K562 (cell line): ENCODE data around the gene ITPKB. TPM values are rescaled to one million over a fixed set of nuclear protein-coding genes. Genes with fewer than 3 reads are reported as not detected.

Experiments used
- ATAC-seq: fragments of 200-7000 bp; cut with Tn5 transposase; 3 replicates; pipeline ENCODE4 v1.9.1; 2020; ENCODE audit warnings: moderate library complexity
- BruUV-seq: library from RNA; stranded (reverse); fragments of 400-500 nt; replicated peaks from 2 replicates; lab custom pipeline; 2021; lab: Mats Ljungman, UMichigan
- CTCF ChIA-PET: fragments of 300-600 bp; formaldehyde crosslinking; extraction: SDS; loops from one replicate; lab custom pipeline; 2021; ENCODE audit warnings: low intra/inter-chr PET ratio; lab: Yijun Ruan, JAX
- POLR2A ChIA-PET: fragments of 300-600, 350-650 bp; sonication (Branson Sonifier 250); formaldehyde crosslinking; extraction: SDS; loops from one replicate; lab custom pipeline; 2021; ENCODE audit warnings: antibody characterized with exemption, inconsistent platforms; lab: Yijun Ruan, JAX
- DNase-seq, 4 experiments: peaks; one replicate each; pipeline versions ENCODE4 v3.0.0 to v3.0.0-alpha.2; 2011 to 2018; ENCODE audit warnings: low spot score in 3 of 4, mixed read lengths in 3 of 4; ENCODE audit errors: extremely low read depth in 1 of 4
- FAIRE-seq: peaks from 2 replicates; lab custom pipeline; 2011; peaks lifted over from hg19 to GRCh38; lab: Jason Lieb, UNC
- H2AFZ ChIP-seq: 2 replicates; pipeline ENCODE4 v1.6.0; 2011; ENCODE audit warnings: low read depth, low read length, control low read depth, inconsistent platforms
- H3K27ac ChIP-seq: fragments of 200-600 bp; 3 replicates; pipeline ENCODE4 v1.8.0; 2011; ENCODE audit warnings: low read depth, mild to moderate bottlenecking, control low read depth, inconsistent platforms, low read length, moderate library complexity, mixed read lengths; ENCODE audit errors: extremely low read depth
- H3K27me3 ChIP-seq, 2 experiments: fragments of 300-600 bp in 1 of 2; 2 replicates in 1 of 2; 3 replicates in 1 of 2; pipeline versions ENCODE4 v1.6.0 to v1.8.0; 2011; ENCODE audit warnings: inconsistent platforms in 2 of 2, low read length in 2 of 2, mild to moderate bottlenecking in 1 of 2, mixed read lengths in 1 of 2, moderate library complexity in 1 of 2; ENCODE audit not compliant: control insufficient read depth in 2 of 2, insufficient read depth in 2 of 2
- H3K36me3 ChIP-seq: fragments of 300-600 bp; 3 replicates; pipeline ENCODE4 v1.8.0; 2011; ENCODE audit warnings: mild to moderate bottlenecking, low read length, inconsistent platforms; ENCODE audit not compliant: control insufficient read depth, insufficient read depth
- H3K4me1 ChIP-seq, 2 experiments: fragments of 200-600 bp in 1 of 2; replicated peaks in 1 of 2; 2 replicates in 1 of 2; 3 replicates in 1 of 2; pipeline versions ENCODE4 v1.5.1 to v1.8.0; 2011; ENCODE audit warnings: inconsistent platforms in 2 of 2, low read length in 2 of 2, mild to moderate bottlenecking in 1 of 2, mixed read lengths in 1 of 2, moderate library complexity in 1 of 2; ENCODE audit not compliant: control insufficient read depth in 2 of 2, insufficient read depth in 2 of 2
- H3K4me2 ChIP-seq: 2 replicates; pipeline ENCODE4 v1.6.1; 2011; ENCODE audit warnings: low read length, control low read depth, inconsistent platforms, mixed read lengths; ENCODE audit not compliant: insufficient read depth
- H3K4me3 ChIP-seq: fragments of 200-600 bp; sonication (generic), shearing (Covaris generic); 2 replicates; pipeline ENCODE4 v1.5.1; 2016; ENCODE audit warnings: control low read depth, inconsistent platforms
- H3K79me2 ChIP-seq: fragments of 200-600 bp; 3 replicates; pipeline ENCODE4 v1.8.0; 2011; ENCODE audit warnings: low read length, inconsistent platforms; ENCODE audit not compliant: control insufficient read depth, insufficient read depth
- H3K9ac ChIP-seq, 2 experiments: 2 replicates each; pipeline versions ENCODE4 v1.6.0 to v1.6.1; 2011; ENCODE audit warnings: low read depth in 2 of 2, low read length in 2 of 2, control low read depth in 1 of 2, inconsistent platforms in 1 of 2, mild to moderate bottlenecking in 1 of 2, mixed read lengths in 1 of 2; ENCODE audit not compliant: insufficient read depth in 1 of 2
- H3K9me1 ChIP-seq: one replicate; pipeline ENCODE4 v1.6.0; 2011; ENCODE audit warnings: inconsistent platforms, mild to moderate bottlenecking, low read length, moderate library complexity; ENCODE audit not compliant: control insufficient read depth, insufficient read depth
- H3K9me3 ChIP-seq: replicated peaks from 2 replicates; pipeline ENCODE4 v1.5.1; 2011; ENCODE audit warnings: low read depth, low read length, inconsistent platforms; ENCODE audit not compliant: control insufficient read depth, insufficient read depth
- H4K20me1 ChIP-seq: replicated peaks from 2 replicates; pipeline ENCODE4 v1.6.1; 2011; ENCODE audit warnings: low read length, inconsistent platforms, mixed read lengths; ENCODE audit not compliant: control insufficient read depth, insufficient read depth
- E2F8 ChIP-seq: fragments of 450-650 bp; IDR thresholded peaks from 2 replicates; pipeline ENCODE4 v1.7.1; 2018; ENCODE audit warnings: mild to moderate bottlenecking, low read depth; ENCODE audit not compliant: partially characterized antibody
- GTF2A2 ChIP-seq: IDR thresholded peaks from 2 replicates; pipeline ENCODE4 v1.6.1; 2016; ENCODE audit warnings: mild to moderate bottlenecking, missing genetic modification characterization, missing compliant biosample characterization
- PTTG1 ChIP-seq: fragments of 450-650 bp; IDR thresholded peaks from 2 replicates; pipeline ENCODE4 v1.6.1; 2016; ENCODE audit warnings: low read depth, mild to moderate bottlenecking, missing genetic modification characterization, missing compliant biosample characterization
- WGBS: fragments of 100-300 bp; shearing (Covaris generic); methylation state at CpG from one replicate; pipeline ENCODE4 v1.1.6; 2016; ENCODE audit warnings: low coverage, mixed read lengths; ENCODE audit not compliant: insufficient coverage; ENCODE audit errors: missing lambda C conversion rate; 5-methylcytosine and 5-hydroxymethylcytosine counted together
- in situ Hi-C: fragments of 300-500 bp; cut with MboI; formaldehyde crosslinking; loops from 4 replicates; pipeline ENCODE4 v1.15.0; 2018; ENCODE audit warnings: inconsistent platforms, mixed read lengths
- intact Hi-C: fragments of 100-400 bp; cut with micrococcal nuclease; formaldehyde crosslinking; loops from 2 replicates; pipeline ENCODE4 v1.14.2; 2022
- polyA plus RNA-seq, 8 experiments: library from polyadenylated mRNA; depleted of rRNA in 4 of 8; stranded (reverse) in 5 of 8; unstranded in 3 of 8; fragments of >200 nt; fragmentation: Nextera tagmentation in 2 of 8; fragmentation: Illumina TruSeq in 1 of 8; extraction: Ambion mirVana in 2 of 8; extraction: Trizol in 1 of 8; gene quantifications; 2 replicates each; pipeline versions ENCODE4 v1.2.1 to v1.2.3, GENCODE V29; 2011 to 2014; ENCODE audit warnings: inconsistent platforms in 1 of 8, missing spikeins in 1 of 8
- total RNA-seq, 7 experiments: library from RNA; depleted of rRNA in 6 of 7; stranded (reverse); fragments of >200 nt in 6 of 7; fragmentation: Illumina TruSeq in 2 of 7; extraction: Trizol in 2 of 7; gene quantifications; 2 replicates each; pipeline versions ENCODE4 v1.2.1 to v1.2.3, GENCODE V29; 2011 to 2021; ENCODE audit warnings: low replicate concordance in 1 of 7
- TF ChIP-seq, protein P1 (sequence below), 2 experiments: fragments of 450-650 bp in 1 of 2; sonication (generic) in 1 of 2; formaldehyde crosslinking in 1 of 2; IDR thresholded peaks; 2 replicates each; pipeline versions ENCODE4 v1.7.1 to v1.9.0; 2016 to 2022; ENCODE audit warnings: inconsistent platforms in 1 of 2, mild to moderate bottlenecking in 1 of 2, missing genetic modification reagents in 1 of 2

The ITPKB gene
- total and polyA plus RNA-seq, 9 of the 15 experiments (the other 6 are each of a cell fraction or from before 2014, with no cell fraction given) = 0.01 to 0.22 TPM; not detected in 7

DNA sequence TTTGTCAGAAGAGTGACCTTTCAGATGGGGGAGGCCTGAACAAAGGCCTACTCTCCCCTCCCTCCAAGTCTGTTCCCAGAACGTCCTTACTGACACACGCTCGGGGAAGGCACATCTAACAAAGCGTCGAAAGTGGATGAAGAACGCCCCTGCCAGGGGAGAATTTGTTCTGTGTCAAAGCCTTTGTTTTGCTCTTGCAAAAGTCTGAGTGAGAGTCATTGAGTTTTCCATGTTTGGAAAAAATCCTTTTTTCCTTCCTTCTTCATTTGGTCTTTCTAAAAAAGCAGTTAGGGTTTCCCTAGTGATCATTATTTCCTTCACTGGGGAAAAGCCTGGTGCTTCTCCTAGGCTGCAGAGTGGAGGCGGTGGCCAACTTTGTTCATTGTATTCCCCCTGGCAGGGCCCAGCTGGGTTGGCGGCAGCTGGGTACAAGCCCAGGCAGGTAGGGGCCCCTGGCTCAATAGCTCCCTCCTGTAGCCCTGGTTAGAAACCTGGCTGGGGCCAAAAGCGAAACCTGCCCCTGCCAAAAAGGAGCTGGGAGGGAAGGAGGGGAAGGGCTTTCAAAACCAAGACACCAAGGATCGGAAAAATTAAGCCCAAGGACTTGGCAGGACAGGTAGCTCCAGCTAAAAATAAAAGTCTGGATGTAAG is 81.1 kb downstream of the ITPKB start:
- ATAC-seq (no peak), FAIRE-seq (no peak), DNase-seq (no peak)
- in situ Hi-C loops (no loop called here), intact Hi-C loops (no loop called here)
- Histone ChIP-seq H3K4me3 (no peak overlapping the region), H3K79me2 (no peaks in the 10 kb centered on the region), H3K4me1 (no peaks in the 10 kb centered on the region; a peak in 1 of 5 replicates), H2AFZ (no peak overlapping the region), H3K27ac (no peak overlapping the region), H3K36me3 (no peaks in the 10 kb centered on the region), H3K9me1 (no peaks in the 10 kb centered on the region), H3K4me2 (no peak overlapping the region), H4K20me1 (peaks cover 19% of the 10 kb centered on the region), H3K9ac (0 out of 4 replicates have a peak overlapping the region, but pooled peaks of 1 of the 2 experiments have one; percentile 30), H3K9me3 (no peaks in the 10 kb centered on the region), H3K27me3 (peaks cover 55 to 80% of the 10 kb centered on the region in 2 experiments)
- ChIA-PET POLR2A (interaction anchor here (0.8 kb wide), 1 partner anchor 46 kb away, joined by 3 read pairs; no protein-coding TSS in a partner anchor), CTCF (interaction anchor here (0.6 kb wide), 1 partner anchor 9 kb away, joined by 3 read pairs; no protein-coding TSS in a partner anchor)
- BruUV-seq = no TSS peak
- TF ChIP-seq, protein P1, sequence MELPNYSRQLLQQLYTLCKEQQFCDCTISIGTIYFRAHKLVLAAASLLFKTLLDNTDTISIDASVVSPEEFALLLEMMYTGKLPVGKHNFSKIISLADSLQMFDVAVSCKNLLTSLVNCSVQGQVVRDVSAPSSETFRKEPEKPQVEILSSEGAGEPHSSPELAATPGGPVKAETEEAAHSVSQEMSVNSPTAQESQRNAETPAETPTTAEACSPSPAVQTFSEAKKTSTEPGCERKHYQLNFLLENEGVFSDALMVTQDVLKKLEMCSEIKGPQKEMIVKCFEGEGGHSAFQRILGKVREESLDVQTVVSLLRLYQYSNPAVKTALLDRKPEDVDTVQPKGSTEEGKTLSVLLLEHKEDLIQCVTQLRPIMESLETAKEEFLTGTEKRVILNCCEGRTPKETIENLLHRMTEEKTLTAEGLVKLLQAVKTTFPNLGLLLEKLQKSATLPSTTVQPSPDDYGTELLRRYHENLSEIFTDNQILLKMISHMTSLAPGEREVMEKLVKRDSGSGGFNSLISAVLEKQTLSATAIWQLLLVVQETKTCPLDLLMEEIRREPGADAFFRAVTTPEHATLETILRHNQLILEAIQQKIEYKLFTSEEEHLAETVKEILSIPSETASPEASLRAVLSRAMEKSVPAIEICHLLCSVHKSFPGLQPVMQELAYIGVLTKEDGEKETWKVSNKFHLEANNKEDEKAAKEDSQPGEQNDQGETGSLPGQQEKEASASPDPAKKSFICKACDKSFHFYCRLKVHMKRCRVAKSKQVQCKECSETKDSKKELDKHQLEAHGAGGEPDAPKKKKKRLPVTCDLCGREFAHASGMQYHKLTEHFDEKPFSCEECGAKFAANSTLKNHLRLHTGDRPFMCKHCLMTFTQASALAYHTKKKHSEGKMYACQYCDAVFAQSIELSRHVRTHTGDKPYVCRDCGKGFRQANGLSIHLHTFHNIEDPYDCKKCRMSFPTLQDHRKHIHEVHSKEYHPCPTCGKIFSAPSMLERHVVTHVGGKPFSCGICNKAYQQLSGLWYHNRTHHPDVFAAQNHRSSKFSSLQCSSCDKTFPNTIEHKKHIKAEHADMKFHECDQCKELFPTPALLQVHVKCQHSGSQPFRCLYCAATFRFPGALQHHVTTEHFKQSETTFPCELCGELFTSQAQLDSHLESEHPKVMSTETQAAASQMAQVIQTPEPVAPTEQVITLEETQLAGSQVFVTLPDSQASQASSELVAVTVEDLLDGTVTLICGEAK (IDR thresholded peaks at IDR 0.05) = no peak
- TF ChIP-seq, protein P1 (CRISPR knock-in tag; IDR thresholded peaks at IDR 0.05) = no peak
- TF ChIP-seq E2F8 (no peak), GTF2A2 (tag) (no peak), PTTG1 (no peak)
- WGBS = 8% methylated on average over 10 of the region's 10 CpGs
